UCSD-AML1 (cell line): ENCODE measurements around the gene ST3GAL5.
"Not testable (repeated sequence)": the region's sequence is repeated elsewhere in the genome, so short reads cannot be mapped to it uniquely, and the experiment has no call there.

Experiments used
- DNase-seq: peaks from one replicate; lab custom pipeline; 2025; ENCODE audit not compliant: unreplicated experiment; lab: John Stamatoyannopoulos, UW

Gene ST3GAL5

GRCh38 chr2:85840091-85840490, 48.7 kb downstream of the ST3GAL5 start:
- no peak for DNase-seq

GRCh38 chr2:85839461-85839860, 49.3 kb downstream of the ST3GAL5 start:
- DNase-seq = no peak

GRCh38 chr2:85838641-85839040, 50.1 kb downstream of the ST3GAL5 start:
- DNase-seq = no peak

GRCh38 chr2:85838181-85838580, 50.6 kb downstream of the ST3GAL5 start:
- DNase-seq = no peak

GRCh38 chr2:85834466-85834865, 54.3 kb downstream of the ST3GAL5 start:
- DNase-seq = no peak

- DNase-seq = no peak
These were observed 57.1 kb downstream of the ST3GAL5 start for GRCh38 chr2:85831735-85832134.

GRCh38 chr2:85830645-85831044, 58.1 kb downstream of the ST3GAL5 start:
- DNase-seq = no peak

- DNase-seq = not testable (repeated sequence)
These were observed 59.4 kb downstream of the ST3GAL5 start for GRCh38 chr2:85829394-85829793.

GRCh38 chr2:85828725-85829124, 60.1 kb downstream of the ST3GAL5 start:
- no peak for DNase-seq

- no peak for DNase-seq
These were observed 60.8 kb downstream of the ST3GAL5 start for GRCh38 chr2:85827879-85828569.

GRCh38 chr2:85826990-85827878, 61.6 kb downstream of the ST3GAL5 start:
- DNase-seq = peak; percentile 72

- no peak for DNase-seq
These were observed 64.8 kb downstream of the ST3GAL5 start for GRCh38 chr2:85823951-85824350.

GRCh38 chr2:85822766-85823165, 66.0 kb downstream of the ST3GAL5 start:
- no peak for DNase-seq

- DNase-seq = no peak
These were observed 68.8 kb downstream of the ST3GAL5 start for GRCh38 chr2:85819811-85820510.

- DNase-seq = no peak
These were observed 73.8 kb downstream of the ST3GAL5 start for GRCh38 chr2:85814802-85815550.

GRCh38 chr2:85813982-85814801, 74.6 kb downstream of the ST3GAL5 start:
- DNase-seq = peak; percentile 81

- DNase-seq = no peak
These were observed 75.4 kb downstream of the ST3GAL5 start for GRCh38 chr2:85813211-85813981.

GRCh38 chr2:85812094-85812735, 76.6 kb downstream of the ST3GAL5 start:
- DNase-seq = no peak
